ENCODE measurements around the gene ERF. TPM values are rescaled to one million over a fixed set of nuclear protein-coding genes. Genes with fewer than 3 reads are reported as not detected.

ERF gene
- total and polyA plus RNA-seq, 2 donors (not counting 3 experiments of a cell fraction or from before 2014, with no cell fraction given): 102 to 117 TPM

DNA sequence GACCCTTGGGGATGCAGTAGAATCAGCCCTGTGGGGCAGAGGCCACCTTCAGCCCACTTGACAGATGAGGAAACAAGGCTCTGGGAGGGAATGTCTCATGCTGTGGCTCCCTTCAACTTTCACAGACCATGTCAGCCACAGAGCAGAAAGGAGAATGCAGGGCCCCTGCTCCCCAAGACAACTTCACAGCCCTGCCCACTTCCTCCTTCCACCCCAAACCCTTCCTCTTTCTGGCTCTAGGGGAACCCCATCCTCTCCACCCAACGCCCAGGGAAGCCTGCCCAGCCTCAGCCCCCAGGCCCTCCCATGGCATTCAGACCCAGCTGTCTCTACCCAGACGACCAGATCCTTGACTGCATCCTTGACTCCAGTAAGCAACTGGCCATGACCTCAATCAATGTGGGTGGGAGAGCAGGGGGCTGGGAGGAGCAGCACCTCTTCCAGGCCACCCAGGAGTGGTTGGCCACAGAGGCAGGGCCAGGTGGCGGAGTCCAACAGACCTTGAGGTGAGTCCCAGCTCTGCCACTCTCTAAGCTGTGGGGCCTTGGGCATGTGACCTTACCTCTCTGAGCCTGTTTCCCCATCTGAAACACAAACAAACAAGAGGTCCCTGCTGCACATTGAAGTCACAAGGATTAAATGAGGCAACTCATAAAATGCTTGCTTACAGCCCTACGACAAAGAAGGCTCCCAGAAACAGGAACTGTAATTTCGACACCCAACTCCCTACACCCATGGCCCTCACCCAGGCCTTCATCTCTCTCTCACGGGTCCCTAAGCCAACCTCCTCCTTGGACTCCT, 53.2 kb downstream of the ERF start:
- Histone ChIP-seq H3K4me3 (replicated peaks in 1 of 3; ENCODE audit: insufficient read depth in 1 of 3, low read depth in 1 of 3, low read length in 3 of 3) (no peak overlapping the region), H3K9me1 (replicated peaks; ENCODE audit: control insufficient read depth, extremely low read depth, insufficient read depth, low read length) (no peaks in the 10 kb centered on the region), H3K27me3 (ENCODE audit: control insufficient read depth in 2 of 2, insufficient read depth in 2 of 2, low read length in 2 of 2) (no peaks in the 10 kb centered on the region), H3K4me2 (ENCODE audit: insufficient read depth, low read length) (no peak overlapping the region), H3K9ac (replicated peaks; ENCODE audit: extremely low read depth, insufficient read depth, low read length) (no peak overlapping the region), H3K27ac (ENCODE audit: insufficient read depth, low read depth, low read length) (no peak overlapping the region), H3K9me3 (replicated peaks; ENCODE audit: control insufficient read depth, insufficient read depth, low read length) (no peaks in the 10 kb centered on the region), H2AFZ (ENCODE audit: low read depth, low read length) (no peak overlapping the region), H3K4me1 (ENCODE audit: control insufficient read depth, extremely low read depth, insufficient read depth, low read length) (no peaks in the 10 kb centered on the region), H4K20me1 (replicated peaks; ENCODE audit: control insufficient read depth, extremely low read depth, insufficient read depth, low read length) (no peaks in the 10 kb centered on the region), H3K79me2 (ENCODE audit: control insufficient read depth, insufficient read depth, low read length) (no peaks in the 10 kb centered on the region), H3K36me3 (ENCODE audit: control insufficient read depth in 2 of 2, extremely low read depth in 1 of 2, insufficient read depth in 2 of 2, low read length in 2 of 2) (peaks cover 3 to 49% of the 10 kb centered on the region in 2 experiments)
- FAIRE-seq: no peak
- BruUV-seq (replicated peaks): no TSS peak
- dilution Hi-C loops (cut with MboI; ENCODE audit: extremely low pct_ligation_motif_present, low sequenced_read_pairs) (no loop called here), intact Hi-C loops (cut with micrococcal nuclease) (no loop called here)
- CTCF ChIA-PET: interaction anchor here (1.0 to 1.2 kb wide), 2 partner anchors 17 to 78 kb away, joined by 3 read pairs; no protein-coding TSS in a partner anchor
- POLR2A ChIA-PET: no interaction called here
- TF ChIP-seq JUN (IDR thresholded peaks at IDR 0.05; ENCODE audit: borderline replicate concordance, insufficient read depth, insufficient read length, low read depth): no peak
- TF ChIP-seq CTCF (IDR thresholded peaks at IDR 0.05; ENCODE audit: extremely low read depth in 1 of 2, insufficient read depth in 1 of 2, low read depth in 1 of 2, low read length in 2 of 2): no peak
- TF ChIP-seq POLR2A (IDR thresholded peaks at IDR 0.05; ENCODE audit: low read depth, low read length): no peak
- no peak for TF ChIP-seq FOS (IDR thresholded peaks at IDR 0.05; ENCODE audit: borderline replicate concordance, insufficient read depth, low read length)
- TF ChIP-seq EZH2 (IDR thresholded peaks at IDR 0.05; ENCODE audit: borderline replicate concordance, low read depth, low read length, severe bottlenecking): no peak
- no peak for TF ChIP-seq POLR2AphosphoS5 (IDR thresholded peaks at IDR 0.05; ENCODE audit: insufficient read depth, low read depth, low read length)
- TF ChIP-seq MYC (IDR thresholded peaks at IDR 0.05; ENCODE audit: low read depth, low read length): no peak
- no peak for TF ChIP-seq GATA2 (IDR thresholded peaks at IDR 0.05; ENCODE audit: insufficient read depth, insufficient read length, low read depth, low read length)
- no peak for DNase-seq (ENCODE audit: low read depth, low spot score)
